ENCODE results near the gene CEP192.

- TF ChIP-seq POLR2AphosphoS5 (IDR thresholded peaks at IDR 0.05; ENCODE audit: low read depth, low read length) = no peak
- no peak for TF ChIP-seq POLR2A (IDR thresholded peaks at IDR 0.05; ENCODE audit: low read depth, low read length)
Observed at GRCh38 chr18:13067966-13068365, 76.8 kb downstream of the CEP192 start.
